CD4-positive, alpha-beta memory T cell (primary cell): ENCODE results near the gene NCKAP5. TPM values are rescaled to one million over a fixed set of nuclear protein-coding genes. Genes with fewer than 3 reads are reported as not detected.

Experiments
- CTCF ChIA-PET: fragments of 350-600 bp; sonication (Branson Sonifier 250); formaldehyde crosslinking; loops from one replicate; lab custom pipeline; 2021; ENCODE audit warnings: inconsistent platforms; ENCODE audit not compliant: partially characterized antibody; lab: Charles Lee
- POLR2A ChIA-PET: fragments of 350-600 bp; sonication (Branson Sonifier 250); formaldehyde crosslinking; loops from one replicate; lab custom pipeline; 2021; ENCODE audit not compliant: partially characterized antibody; lab: Charles Lee
- DNase-seq, 5 donors: peaks; one replicate each; pipeline versions ENCODE4 v3.0.0 to v3.0.0-alpha.2; 2020 to 2022; ENCODE audit warnings: mixed read lengths in 1 of 5
- H3K27ac ChIP-seq: one replicate; pipeline ENCODE4 v1.7.0; 2013; ENCODE audit warnings: low read depth, low read length
- H3K27me3 ChIP-seq: 2 replicates; pipeline ENCODE4 v1.7.0; 2013; ENCODE audit warnings: mild to moderate bottlenecking, low read length, moderate library complexity; ENCODE audit not compliant: insufficient read depth
- H3K36me3 ChIP-seq: 2 replicates; pipeline ENCODE4 v1.7.0; 2013; ENCODE audit warnings: mild to moderate bottlenecking, low read length, moderate library complexity; ENCODE audit not compliant: insufficient read depth
- H3K4me1 ChIP-seq: 2 replicates; pipeline ENCODE4 v1.7.0; 2013; ENCODE audit warnings: mild to moderate bottlenecking, low read length, moderate library complexity; ENCODE audit not compliant: insufficient read depth
- H3K4me3 ChIP-seq, 2 donors: one replicate each; pipeline ENCODE4 v1.7.0; 2013; ENCODE audit warnings: low read length in 2 of 2, mild to moderate bottlenecking in 1 of 2
- H3K9me3 ChIP-seq, 2 donors: one replicate each; pipeline ENCODE4 v1.7.0; 2013; ENCODE audit warnings: low read length in 2 of 2, control low read depth in 1 of 2; ENCODE audit not compliant: control insufficient read depth in 1 of 2
- H3K27ac Mint-ChIP-seq, 7 donors: one replicate each; pipeline ENCODE4 v1.8.0; 2020 to 2021; ENCODE audit warnings: mixed read lengths in 7 of 7, mild to moderate bottlenecking in 6 of 7, inconsistent platforms in 3 of 7, moderate library complexity in 3 of 7
- H3K27me3 Mint-ChIP-seq, 2 donors: one replicate each; pipeline ENCODE4 v1.8.0; 2020 to 2021; ENCODE audit warnings: mixed read lengths in 2 of 2
- H3K36me3 Mint-ChIP-seq, 2 donors: one replicate each; pipeline ENCODE4 v1.8.0; 2020 to 2021; ENCODE audit warnings: mixed read lengths in 2 of 2, inconsistent platforms in 1 of 2, mild to moderate bottlenecking in 1 of 2
- H3K4me1 Mint-ChIP-seq, 4 donors: one replicate each; pipeline ENCODE4 v1.8.0; 2020 to 2021; ENCODE audit warnings: mixed read lengths in 4 of 4, mild to moderate bottlenecking in 1 of 4
- H3K4me3 Mint-ChIP-seq, 8 donors: one replicate each; pipeline ENCODE4 v1.8.0; 2020 to 2021; ENCODE audit warnings: mixed read lengths in 8 of 8, mild to moderate bottlenecking in 7 of 8, moderate library complexity in 6 of 8, inconsistent platforms in 3 of 8
- H3K9me3 Mint-ChIP-seq, 8 donors: one replicate each; pipeline ENCODE4 v1.8.0; 2020 to 2021; ENCODE audit warnings: mixed read lengths in 8 of 8, mild to moderate bottlenecking in 5 of 8, inconsistent platforms in 3 of 8, moderate library complexity in 1 of 8
- intact Hi-C: fragments of 100-400 bp; cut with micrococcal nuclease; formaldehyde crosslinking; loops from one replicate; pipeline ENCODE4 v1.15.1; 2023
- polyA plus RNA-seq, 2 donors: library from polyadenylated mRNA; unstranded; fragments of 300-500 nt; fragmentation: Illumina TruSeq; gene quantifications; one replicate each; pipeline ENCODE4 v1.2.3, GENCODE V29; 2021
- total RNA-seq, 2 experiments: library from RNA; stranded (reverse); gene quantifications; one replicate each; pipeline ENCODE4 v1.2.3, GENCODE V29; 2021

The NCKAP5 gene
- total and polyA plus RNA-seq, 4 experiments from 2014 or later, result not detected

GRCh38 chr2:132857319-132857718 lies 710.9 kb downstream of the NCKAP5 start:
- H3K27ac Mint-ChIP-seq, result no peak overlapping the region
- Histone ChIP-seq H3K36me3 (no peaks in the 10 kb centered on the region), H3K4me3 (no peak overlapping the region), H3K27ac (no peak overlapping the region), H3K4me1 (no peaks in the 10 kb centered on the region), H3K27me3 (no peaks in the 10 kb centered on the region), H3K9me3 (no peaks in the 10 kb centered on the region)
- DNase-seq, result no peak
- H3K4me3 Mint-ChIP-seq, result no peak overlapping the region
- no peaks in the 10 kb centered on the region for H3K4me1 Mint-ChIP-seq
- H3K9me3 Mint-ChIP-seq, result peaks cover 0 to 6% (median 1%) of the 10 kb centered on the region in 8 donors
- POLR2A ChIA-PET, result no interaction called here
- intact Hi-C loops, result no loop called here
- H3K27me3 Mint-ChIP-seq, result no peaks in the 10 kb centered on the region
- H3K36me3 Mint-ChIP-seq, result no peaks in the 10 kb centered on the region
- CTCF ChIA-PET, result no interaction called here

- no peaks in the 10 kb centered on the region for H3K4me1 Mint-ChIP-seq
- CTCF ChIA-PET, result no interaction called here
- no peak for DNase-seq
- Histone ChIP-seq H3K9me3 (no peaks in the 10 kb centered on the region), H3K4me3 (no peak overlapping the region), H3K27ac (no peak overlapping the region), H3K4me1 (no peaks in the 10 kb centered on the region), H3K36me3 (no peaks in the 10 kb centered on the region), H3K27me3 (no peaks in the 10 kb centered on the region)
- peaks cover 0 to 3% (median 0%) of the 10 kb centered on the region in 8 donors for H3K9me3 Mint-ChIP-seq
- POLR2A ChIA-PET, result interaction anchor here (1.0 kb wide), 1 partner anchor 10 kb away, joined by 3 read pairs; no protein-coding TSS in a partner anchor
- H3K27me3 Mint-ChIP-seq, result no peaks in the 10 kb centered on the region
- H3K36me3 Mint-ChIP-seq, result no peaks in the 10 kb centered on the region
- intact Hi-C loops, result no loop called here
- no peak overlapping the region for H3K27ac Mint-ChIP-seq
- H3K4me3 Mint-ChIP-seq, result no peak overlapping the region
Measured at GRCh38 chr2:132850688-132851087, 717.6 kb downstream of the NCKAP5 start.

GRCh38 chr2:132849118-132849517 lies 719.1 kb downstream of the NCKAP5 start:
- H3K4me1 Mint-ChIP-seq, result no peaks in the 10 kb centered on the region
- Histone ChIP-seq H3K36me3 (no peaks in the 10 kb centered on the region), H3K4me1 (no peaks in the 10 kb centered on the region), H3K4me3 (no peak overlapping the region), H3K9me3 (no peaks in the 10 kb centered on the region), H3K27me3 (no peaks in the 10 kb centered on the region), H3K27ac (no peak overlapping the region)
- no peak overlapping the region for H3K4me3 Mint-ChIP-seq
- no peak for DNase-seq
- peaks cover 0 to 3% (median 0%) of the 10 kb centered on the region in 8 donors for H3K9me3 Mint-ChIP-seq
- ChIA-PET POLR2A (no interaction called here), CTCF (no interaction called here)
- H3K27me3 Mint-ChIP-seq, result no peaks in the 10 kb centered on the region
- intact Hi-C loops, result no loop called here
- no peak overlapping the region for H3K27ac Mint-ChIP-seq
- H3K36me3 Mint-ChIP-seq, result no peaks in the 10 kb centered on the region

- Mint-ChIP-seq H3K4me1 (no peaks in the 10 kb centered on the region), H3K9me3 (peaks cover 0 to 4% (median 0%) of the 10 kb centered on the region in 8 donors), H3K27ac (no peak overlapping the region), H3K36me3 (no peaks in the 10 kb centered on the region), H3K27me3 (no peaks in the 10 kb centered on the region), H3K4me3 (no peak overlapping the region)
- H3K27me3 ChIP-seq, result no peaks in the 10 kb centered on the region
- no peak for DNase-seq
- no peaks in the 10 kb centered on the region for H3K4me1 ChIP-seq
- intact Hi-C loops, result no loop called here
- no peak overlapping the region for H3K4me3 ChIP-seq
- H3K27ac ChIP-seq, result no peak overlapping the region
- no peaks in the 10 kb centered on the region for H3K36me3 ChIP-seq
- H3K9me3 ChIP-seq, result no peaks in the 10 kb centered on the region
- ChIA-PET POLR2A (no interaction called here), CTCF (no interaction called here)
Measured at GRCh38 chr2:132845339-132845738, 722.9 kb downstream of the NCKAP5 start.

- H3K27me3 ChIP-seq, result no peaks in the 10 kb centered on the region
- no peaks in the 10 kb centered on the region for H3K4me1 ChIP-seq
- POLR2A ChIA-PET, result no interaction called here
- no peak for DNase-seq
- CTCF ChIA-PET, result no interaction called here
- Mint-ChIP-seq H3K9me3 (peaks cover 0 to 4% (median 1%) of the 10 kb centered on the region in 8 donors), H3K27me3 (no peaks in the 10 kb centered on the region), H3K4me3 (no peak overlapping the region), H3K36me3 (no peaks in the 10 kb centered on the region), H3K27ac (no peak overlapping the region), H3K4me1 (no peaks in the 10 kb centered on the region)
- H3K9me3 ChIP-seq, result no peaks in the 10 kb centered on the region
- no peak overlapping the region for H3K4me3 ChIP-seq
- no peak overlapping the region for H3K27ac ChIP-seq
- no peaks in the 10 kb centered on the region for H3K36me3 ChIP-seq
- intact Hi-C loops, result no loop called here
Measured at GRCh38 chr2:132844585-132844984, 723.7 kb downstream of the NCKAP5 start.

GRCh38 chr2:132837769-132838168 lies 730.5 kb downstream of the NCKAP5 start:
- DNase-seq, result no peak
- no peaks in the 10 kb centered on the region for H3K36me3 Mint-ChIP-seq
- Histone ChIP-seq H3K4me3 (no peak overlapping the region), H3K27me3 (no peaks in the 10 kb centered on the region), H3K9me3 (no peaks in the 10 kb centered on the region), H3K36me3 (no peaks in the 10 kb centered on the region), H3K27ac (no peak overlapping the region), H3K4me1 (no peaks in the 10 kb centered on the region)
- no peak overlapping the region for H3K4me3 Mint-ChIP-seq
- H3K27ac Mint-ChIP-seq, result peak overlapping the region in 1 of 7 donors; percentile 69
- intact Hi-C loops, result no loop called here
- ChIA-PET POLR2A (no interaction called here), CTCF (no interaction called here)
- no peaks in the 10 kb centered on the region for H3K4me1 Mint-ChIP-seq
- H3K9me3 Mint-ChIP-seq, result peaks cover 0 to 11% (median 7%) of the 10 kb centered on the region in 8 donors
- no peaks in the 10 kb centered on the region for H3K27me3 Mint-ChIP-seq

GRCh38 chr2:132830321-132830827 lies 737.9 kb downstream of the NCKAP5 start:
- no peak overlapping the region for H3K4me3 ChIP-seq
- Mint-ChIP-seq H3K27ac (no peak overlapping the region), H3K4me1 (no peaks in the 10 kb centered on the region), H3K27me3 (no peaks in the 10 kb centered on the region), H3K36me3 (no peaks in the 10 kb centered on the region), H3K4me3 (no peak overlapping the region), H3K9me3 (peaks cover 0 to 7% (median 0%) of the 10 kb centered on the region in 8 donors)
- intact Hi-C loops, result no loop called here
- no peaks in the 10 kb centered on the region for H3K36me3 ChIP-seq
- no peaks in the 10 kb centered on the region for H3K27me3 ChIP-seq
- ChIA-PET CTCF (no interaction called here), POLR2A (no interaction called here)
- DNase-seq, result no peak
- H3K4me1 ChIP-seq, result no peaks in the 10 kb centered on the region
- no peak overlapping the region for H3K27ac ChIP-seq
- H3K9me3 ChIP-seq, result no peaks in the 10 kb centered on the region

GRCh38 chr2:132825601-132826000 lies 742.7 kb downstream of the NCKAP5 start:
- Histone ChIP-seq H3K27ac (no peak overlapping the region), H3K27me3 (no peaks in the 10 kb centered on the region), H3K36me3 (no peaks in the 10 kb centered on the region), H3K9me3 (no peaks in the 10 kb centered on the region), H3K4me3 (no peak overlapping the region), H3K4me1 (no peaks in the 10 kb centered on the region)
- intact Hi-C loops, result no loop called here
- peaks cover 0 to 3% (median 0%) of the 10 kb centered on the region in 8 donors for H3K9me3 Mint-ChIP-seq
- H3K4me1 Mint-ChIP-seq, result no peaks in the 10 kb centered on the region
- H3K27ac Mint-ChIP-seq, result no peak overlapping the region
- H3K27me3 Mint-ChIP-seq, result no peaks in the 10 kb centered on the region
- H3K4me3 Mint-ChIP-seq, result no peak overlapping the region
- ChIA-PET POLR2A (no interaction called here), CTCF (no interaction called here)
- DNase-seq, result no peak
- H3K36me3 Mint-ChIP-seq, result no peaks in the 10 kb centered on the region
